ENCODE measurements around the gene TMEM86B. TPM values are rescaled to one million over a fixed set of nuclear protein-coding genes. Genes with fewer than 3 reads are reported as not detected.

The TMEM86B gene
- total RNA-seq, 6 donors from 2014 or later = 2.0 to 10.5 (median 4.8) TPM

DNA sequence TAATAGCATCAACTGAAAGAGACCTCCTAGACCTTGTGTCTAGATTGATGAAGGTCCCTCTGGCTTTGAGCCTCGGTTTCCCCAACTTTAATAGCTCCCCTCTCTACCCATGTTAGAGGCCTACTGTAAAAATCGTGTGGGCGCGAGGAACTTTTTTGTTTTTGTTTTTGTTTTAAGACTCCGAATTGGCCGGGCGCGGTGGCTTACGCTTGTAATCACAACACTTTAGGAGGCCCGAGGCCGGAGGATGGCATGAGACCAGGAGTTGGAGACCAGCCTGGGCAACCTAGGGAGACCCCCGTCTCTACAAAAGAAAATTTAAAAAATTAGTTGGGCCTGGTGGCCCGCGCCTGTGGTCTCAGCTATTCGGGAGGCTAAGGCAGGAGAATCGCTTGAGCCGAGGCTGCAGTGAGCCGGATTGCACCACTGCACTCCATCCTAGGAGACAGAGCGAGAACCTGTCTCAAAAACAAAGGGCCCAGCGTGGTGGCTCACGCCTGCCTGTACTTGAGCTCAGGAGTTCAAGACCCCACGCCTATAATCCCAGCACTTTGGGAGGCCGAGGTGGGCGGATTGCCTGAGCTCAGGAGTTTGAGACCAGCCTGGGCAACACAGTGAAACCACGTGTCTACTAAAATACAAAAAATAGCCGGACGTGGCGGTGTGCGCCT, 31.1 kb upstream of the TMEM86B start:
- no peaks in the 10 kb centered on the region for H3K9me3 ChIP-seq
- ATAC-seq (ENCODE audit: low FRiP score in 2 of 2) (no peak), DNase-seq (no peak)
- TF ChIP-seq EP300 (IDR thresholded peaks at IDR 0.05) (no peak), POLR2AphosphoS5 (IDR thresholded peaks at IDR 0.05) (no peak)
- TF ChIP-seq, protein P1, sequence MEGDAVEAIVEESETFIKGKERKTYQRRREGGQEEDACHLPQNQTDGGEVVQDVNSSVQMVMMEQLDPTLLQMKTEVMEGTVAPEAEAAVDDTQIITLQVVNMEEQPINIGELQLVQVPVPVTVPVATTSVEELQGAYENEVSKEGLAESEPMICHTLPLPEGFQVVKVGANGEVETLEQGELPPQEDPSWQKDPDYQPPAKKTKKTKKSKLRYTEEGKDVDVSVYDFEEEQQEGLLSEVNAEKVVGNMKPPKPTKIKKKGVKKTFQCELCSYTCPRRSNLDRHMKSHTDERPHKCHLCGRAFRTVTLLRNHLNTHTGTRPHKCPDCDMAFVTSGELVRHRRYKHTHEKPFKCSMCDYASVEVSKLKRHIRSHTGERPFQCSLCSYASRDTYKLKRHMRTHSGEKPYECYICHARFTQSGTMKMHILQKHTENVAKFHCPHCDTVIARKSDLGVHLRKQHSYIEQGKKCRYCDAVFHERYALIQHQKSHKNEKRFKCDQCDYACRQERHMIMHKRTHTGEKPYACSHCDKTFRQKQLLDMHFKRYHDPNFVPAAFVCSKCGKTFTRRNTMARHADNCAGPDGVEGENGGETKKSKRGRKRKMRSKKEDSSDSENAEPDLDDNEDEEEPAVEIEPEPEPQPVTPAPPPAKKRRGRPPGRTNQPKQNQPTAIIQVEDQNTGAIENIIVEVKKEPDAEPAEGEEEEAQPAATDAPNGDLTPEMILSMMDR (IDR thresholded peaks at IDR 0.05) = no peak
- H3K4me1 ChIP-seq = peaks cover 31 to 44% (median 36%) of the 10 kb centered on the region in 4 donors
- peak overlapping the region; percentile 90 to 95 (median 93) for H3K27ac ChIP-seq
- 37 to 45% methylated on average over 24 to 29 of the region's 29 CpGs for WGBS, 2 donors
- no peaks in the 10 kb centered on the region for H3K27me3 ChIP-seq
- H3K4me3 ChIP-seq = peak overlapping the region; percentile 26 to 98 (median 95)
- peaks cover 0 to 5% (median 0%) of the 10 kb centered on the region in 4 donors for H3K36me3 ChIP-seq

DNA sequence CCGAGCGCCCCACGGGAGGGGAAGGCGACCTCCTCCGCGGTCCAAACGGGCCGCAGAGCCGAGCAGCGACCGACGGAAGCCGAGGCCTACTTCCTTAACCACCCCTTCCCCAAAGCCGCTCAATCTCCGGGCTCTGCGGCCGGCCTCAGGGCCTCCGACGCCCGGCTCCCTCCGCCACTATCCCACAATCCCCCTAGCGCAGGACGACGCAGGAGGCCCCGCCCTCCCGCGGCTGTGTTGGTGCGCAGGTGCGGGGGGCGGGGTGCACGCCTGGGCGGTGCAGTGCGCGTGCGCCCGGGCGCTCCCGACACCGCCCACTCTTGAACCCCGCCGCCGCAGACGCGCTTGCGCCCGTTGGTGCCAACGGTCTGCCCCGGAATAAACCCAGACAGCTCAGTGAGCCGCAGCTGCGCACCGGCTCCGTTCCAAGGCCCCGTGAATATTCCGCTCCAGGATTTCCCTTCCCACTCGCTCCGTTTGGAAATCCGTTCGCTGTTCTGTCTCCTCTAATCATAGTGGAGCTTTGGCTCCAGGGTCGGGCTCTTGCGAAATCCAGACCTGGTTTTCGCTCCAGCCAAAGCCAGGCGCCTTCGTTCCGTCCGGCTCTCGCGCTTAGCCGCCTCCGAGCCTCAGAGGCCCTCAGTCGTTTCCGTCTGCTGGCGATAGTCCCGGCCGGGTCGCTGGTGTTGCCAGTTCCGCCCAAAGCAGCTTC, 30.4 kb upstream of the TMEM86B start, which contains the start of gene PPP6R1:
Gene PPP6R1 (minus strand): TSS at position 190 of the 712 bp plus-strand sequence. CDS start 11,914 bp downstream, outside the sequence.
- Histone ChIP-seq H3K9me3 (no peaks in the 10 kb centered on the region), H3K27ac (peak within 1 kb of the TSS; percentile 90 to 95 (median 93)), H3K36me3 (peaks cover 0 to 5% (median 0%) of the 10 kb centered on the region in 4 donors), H3K27me3 (no peaks in the 10 kb centered on the region), H3K4me3 (peak within 1 kb of the TSS; percentile 92 to 98 (median 98)), H3K4me1 (peaks cover 33 to 50% (median 37%) of the 10 kb centered on the region in 4 donors)
- peak; percentile 95 to 97 for ATAC-seq (ENCODE audit: low FRiP score in 2 of 2)
- DNase-seq = peak; percentile 95 to 99
- peak; percentile 68 to 94 (median 82) for TF ChIP-seq POLR2A (IDR thresholded peaks at IDR 0.05)
- TF ChIP-seq EP300 (IDR thresholded peaks at IDR 0.05) = peak in 1 of 4 donors; percentile 13
- TF ChIP-seq, protein P1 (IDR thresholded peaks at IDR 0.05) = peak in 3 of 6 experiments; percentile 10 to 64 (median 34)
- TF ChIP-seq POLR2AphosphoS5 (IDR thresholded peaks at IDR 0.05) = peak; percentile 69 to 89
- 0% methylated on average over 35 to 49 of the region's 76 CpGs for WGBS, 2 donors

DNA sequence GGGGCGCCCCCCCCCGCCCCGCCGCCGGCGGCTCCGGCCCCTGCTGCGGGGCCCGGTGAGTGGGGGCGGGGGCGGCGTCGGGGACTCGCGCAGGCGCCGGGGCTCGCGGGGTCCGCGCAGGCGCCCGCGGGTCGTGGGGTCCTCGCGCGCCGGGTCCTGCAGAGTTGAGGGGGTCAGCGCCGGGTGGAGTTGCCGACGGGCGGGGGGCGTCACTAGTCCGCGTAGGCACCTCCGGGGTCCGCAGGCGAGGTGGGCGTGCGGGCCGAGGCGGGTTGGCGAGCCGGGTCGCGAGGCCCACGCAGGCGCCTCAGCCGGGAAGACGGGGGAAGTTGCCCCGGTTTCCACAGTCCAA, 29.9 kb upstream of the TMEM86B start:
- Histone ChIP-seq H3K9me3 (no peaks in the 10 kb centered on the region), H3K27ac (peak overlapping the region; percentile 90 to 95 (median 93)), H3K4me1 (peaks cover 35 to 56% (median 41%) of the 10 kb centered on the region in 4 donors), H3K4me3 (peak overlapping the region; percentile 92 to 98 (median 98)), H3K27me3 (no peaks in the 10 kb centered on the region), H3K36me3 (peaks cover 0 to 5% (median 0%) of the 10 kb centered on the region in 4 donors)
- DNase-seq (peak in 1 of 2 donors; percentile 91), ATAC-seq (ENCODE audit: low FRiP score in 2 of 2) (peak in 1 of 2 donors; percentile 41)
- no peak for TF ChIP-seq POLR2A (IDR thresholded peaks at IDR 0.05)
- no peak for TF ChIP-seq POLR2AphosphoS5 (IDR thresholded peaks at IDR 0.05)
- TF ChIP-seq EP300 (IDR thresholded peaks at IDR 0.05) = no peak
- TF ChIP-seq, protein P1 (IDR thresholded peaks at IDR 0.05) = no peak
- WGBS, 2 donors = 0% methylated on average over 30 of the region's 53 CpGs; no CpG with 5 or more reads in 1 of the 2 donors

DNA sequence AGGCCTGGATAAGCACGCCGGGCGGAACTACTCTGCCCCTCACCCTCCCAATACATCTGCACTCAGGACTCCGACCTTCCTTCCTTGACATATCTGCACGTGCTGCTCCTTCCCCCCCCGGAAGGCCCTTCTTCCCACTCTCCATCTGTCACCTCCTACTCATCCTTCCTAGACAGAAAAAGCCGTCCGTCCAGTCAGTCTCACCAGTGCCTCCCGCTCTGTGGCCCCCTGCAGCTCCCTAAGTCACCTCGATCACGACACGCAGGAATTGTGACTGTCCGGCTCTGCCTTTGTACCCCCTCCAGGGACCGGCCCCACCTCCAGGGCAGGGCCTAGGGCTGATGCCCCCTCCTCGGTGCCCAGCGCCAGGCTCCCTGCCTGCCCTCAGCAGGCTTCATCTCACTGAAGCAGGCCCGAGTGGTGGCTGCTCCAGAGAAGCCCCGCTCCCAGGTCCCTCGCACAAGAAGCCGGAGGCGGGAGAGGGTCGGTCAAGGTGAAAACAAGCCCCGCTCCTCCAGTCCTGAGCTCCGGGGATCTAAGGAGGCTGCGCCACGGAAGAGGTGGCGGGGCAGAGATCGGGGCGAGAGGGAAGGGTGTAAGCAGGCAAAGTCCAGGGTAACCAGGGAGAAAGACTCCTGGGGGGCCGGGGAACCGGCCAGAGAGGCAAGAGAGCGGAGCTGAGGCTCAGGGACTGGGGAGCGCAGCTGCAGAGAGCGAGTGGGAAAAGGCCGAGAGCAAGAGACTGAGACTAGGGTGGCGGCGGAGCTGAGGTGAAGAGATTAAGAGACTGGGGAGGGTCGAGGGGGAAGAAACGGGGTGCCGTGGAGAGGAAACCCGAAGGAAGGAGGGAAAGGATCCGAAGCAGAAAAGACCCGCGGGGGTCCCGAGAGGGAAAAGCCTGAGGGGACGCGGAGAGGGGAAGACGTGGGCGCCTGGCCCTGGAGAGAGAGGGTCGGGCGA, 29.2 kb upstream of the TMEM86B start:
- Histone ChIP-seq H3K27ac (peak overlapping the region; percentile 90 to 95 (median 93)), H3K9me3 (no peaks in the 10 kb centered on the region), H3K4me1 (peaks cover 42 to 61% (median 48%) of the 10 kb centered on the region in 4 donors), H3K4me3 (peak overlapping the region; percentile 92 to 98 (median 98)), H3K27me3 (no peaks in the 10 kb centered on the region), H3K36me3 (peaks cover 0 to 5% (median 3%) of the 10 kb centered on the region in 4 donors)
- no peak for TF ChIP-seq EP300 (IDR thresholded peaks at IDR 0.05)
- TF ChIP-seq POLR2A (IDR thresholded peaks at IDR 0.05) = no peak
- TF ChIP-seq, protein P1 (IDR thresholded peaks at IDR 0.05) = no peak
- TF ChIP-seq POLR2AphosphoS5 (IDR thresholded peaks at IDR 0.05) = no peak
- no peak for DNase-seq
- WGBS, 2 donors = 2% methylated on average over 44 to 51 of the region's 51 CpGs
- no peak for ATAC-seq (ENCODE audit: low FRiP score in 2 of 2)
